MM.1S (cell line): ENCODE measurements around the gene STIL.

Experiments
- CTCF ChIP-seq: fragments of 300-600 bp; sonication (generic); IDR thresholded peaks from 2 replicates; pipeline ENCODE4 v1.5.1; 2016; ENCODE audit warnings: antibody characterized with exemption, low read length, mixed read lengths
- EZH2 ChIP-seq: fragments of 300-600 bp; sonication (generic); optimal IDR thresholded peaks from 2 replicates; pipeline ENCODE3; 2017; ENCODE audit warnings: low read depth, mild to moderate bottlenecking, antibody characterized with exemption, low read length, mixed read lengths

GRCh38 chr1:47257224-47257623 lies 56.7 kb downstream of the STIL start:
- TF ChIP-seq CTCF (no peak), EZH2 (no peak)
